H1 (cell line): ENCODE results near the gene LRRC43. TPM values are rescaled to one million over a fixed set of nuclear protein-coding genes. Genes with fewer than 3 reads are reported as not detected.

Experiments used
- CTCF ChIA-PET: fragments of 300-600 bp; sonication (Branson Sonifier 250); formaldehyde crosslinking; loops from one replicate; lab custom pipeline; 2021; ENCODE audit not compliant: partially characterized antibody; lab: Charles Lee
- POLR2A ChIA-PET: fragments of 300-600 bp; sonication (Branson Sonifier 250); formaldehyde crosslinking; loops from one replicate; lab custom pipeline; 2021; ENCODE audit warnings: inconsistent platforms; ENCODE audit not compliant: partially characterized antibody; lab: Charles Lee
- DNase-seq, 2 experiments: peaks; one replicate each; pipeline versions ENCODE4 v3.0.0 to v3.0.0-alpha.2; 2010 to 2022; ENCODE audit warnings: low spot score in 2 of 2, low read depth in 1 of 2, mixed read lengths in 1 of 2
- FAIRE-seq: peaks from 2 replicates; lab custom pipeline; 2011; peaks lifted over from hg19 to GRCh38; lab: Jason Lieb, UNC
- H2AFZ ChIP-seq: 2 replicates; pipeline ENCODE4 v1.8.1; 2012; ENCODE audit warnings: low read length, inconsistent platforms
- H2AK5ac ChIP-seq: 2 replicates; pipeline ENCODE4 v1.6.1; 2013; ENCODE audit warnings: low read depth, low read length
- H2BK120ac ChIP-seq: replicated peaks from 2 replicates; pipeline ENCODE3; 2013; ENCODE audit warnings: low read depth, low read length, inconsistent platforms
- H2BK12ac ChIP-seq: 2 replicates; pipeline ENCODE4 v1.6.1; 2013; ENCODE audit warnings: low read depth, low read length
- H2BK15ac ChIP-seq: 2 replicates; pipeline ENCODE4 v1.6.1; 2013; ENCODE audit warnings: low read length
- H2BK20ac ChIP-seq: 2 replicates; pipeline ENCODE4 v1.6.1; 2013; ENCODE audit warnings: low read length
- H2BK5ac ChIP-seq: 2 replicates; pipeline ENCODE4 v1.6.1; 2013; ENCODE audit warnings: low read depth, low read length
- H3K14ac ChIP-seq: 2 replicates; pipeline ENCODE4 v1.6.1; 2013; ENCODE audit warnings: inconsistent platforms; ENCODE audit not compliant: insufficient read length
- H3K18ac ChIP-seq: 2 replicates; pipeline ENCODE4 v1.6.1; 2013; ENCODE audit warnings: low read length; ENCODE audit errors: extremely low read depth
- H3K23ac ChIP-seq: 2 replicates; pipeline ENCODE4 v1.6.1; 2013; ENCODE audit warnings: inconsistent platforms; ENCODE audit not compliant: insufficient read length
- H3K23me2 ChIP-seq: 2 replicates; pipeline ENCODE4 v1.6.1; 2013; ENCODE audit warnings: low read depth, low read length
- H3K27ac ChIP-seq: 2 replicates; pipeline ENCODE4 v1.6.1; 2011; ENCODE audit warnings: low read depth, low read length, inconsistent platforms
- H3K27me3 ChIP-seq, 4 experiments: replicated peaks in 1 of 4; 1 replicate in 1 of 4; 2 replicates in 3 of 4; pipeline versions ENCODE4 v1.6.1 to v1.8.1; 2011 to 2013; ENCODE audit warnings: low read length in 3 of 4, mild to moderate bottlenecking in 3 of 4, inconsistent platforms in 2 of 4, mixed read lengths in 2 of 4, moderate library complexity in 1 of 4; ENCODE audit not compliant: control insufficient read depth in 3 of 4, insufficient read depth in 3 of 4; ENCODE audit errors: extremely low read depth in 1 of 4
- H3K36me3 ChIP-seq, 4 experiments: 2 replicates each; pipeline versions ENCODE4 v1.6.1 to v1.8.1; 2011 to 2013; ENCODE audit warnings: mild to moderate bottlenecking in 4 of 4, low read length in 3 of 4, moderate library complexity in 2 of 4, control low read depth in 1 of 4, inconsistent platforms in 1 of 4; ENCODE audit not compliant: insufficient read depth in 4 of 4, control insufficient read depth in 2 of 4
- H3K4ac ChIP-seq: replicated peaks from 2 replicates; pipeline ENCODE3; 2013; ENCODE audit warnings: low read length, low read depth, mixed read lengths, inconsistent platforms; ENCODE audit not compliant: insufficient read length
- H3K4me1 ChIP-seq, 4 experiments: replicated peaks in 1 of 4; 1 replicate in 1 of 4; 2 replicates in 3 of 4; pipeline versions ENCODE4 v1.6.1 to v1.8.1; 2011 to 2013; ENCODE audit warnings: low read length in 3 of 4, inconsistent platforms in 2 of 4, mixed read lengths in 1 of 4; ENCODE audit not compliant: insufficient read depth in 4 of 4, control insufficient read depth in 3 of 4
- H3K4me2 ChIP-seq, 2 experiments: 2 replicates each; pipeline versions ENCODE4 v1.6.1 to v1.8.1; 2011 to 2013; ENCODE audit warnings: low read depth in 2 of 2, low read length in 2 of 2, control low read depth in 1 of 2, inconsistent platforms in 1 of 2, mild to moderate bottlenecking in 1 of 2; ENCODE audit not compliant: insufficient read depth in 1 of 2
- H3K4me3 ChIP-seq, 4 experiments: fragments of 200-600, 300-600 bp in 1 of 4; sonication (generic), shearing (Covaris generic), sonication (Bioruptor Twin) in 1 of 4; 2 replicates each; pipeline versions ENCODE4 v1.5.1 to v1.8.1; 2011 to 2016; ENCODE audit warnings: low read length in 4 of 4, low read depth in 3 of 4, control low read depth in 2 of 4, inconsistent platforms in 2 of 4, mild to moderate bottlenecking in 2 of 4, mixed read lengths in 1 of 4, moderate library complexity in 1 of 4; ENCODE audit not compliant: insufficient read depth in 2 of 4; ENCODE audit errors: extremely low read depth in 1 of 4
- H3K56ac ChIP-seq: replicated peaks from 2 replicates; pipeline ENCODE3; 2013; ENCODE audit warnings: low read depth, mild to moderate bottlenecking, mixed read lengths, low read length, inconsistent platforms; ENCODE audit not compliant: insufficient read length
- H3K79me1 ChIP-seq: 2 replicates; pipeline ENCODE4 v1.6.1; 2013; ENCODE audit warnings: low read depth, low read length, control low read depth
- H3K79me2 ChIP-seq, 2 experiments: 2 replicates each; pipeline versions ENCODE4 v1.6.1 to v1.8.1; 2012 to 2013; ENCODE audit warnings: low read length in 2 of 2, mild to moderate bottlenecking in 2 of 2, inconsistent platforms in 1 of 2; ENCODE audit not compliant: insufficient read depth in 2 of 2, control insufficient read depth in 1 of 2
- H3K9ac ChIP-seq, 4 experiments: replicated peaks in 1 of 4; 1 replicate in 1 of 4; 2 replicates in 3 of 4; pipeline versions ENCODE4 v1.6.1 to v1.8.1; 2011 to 2013; ENCODE audit warnings: low read depth in 3 of 4, low read length in 3 of 4, control low read depth in 2 of 4, mild to moderate bottlenecking in 2 of 4, moderate library complexity in 2 of 4, inconsistent platforms in 1 of 4; ENCODE audit errors: extremely low read depth in 1 of 4
- H3K9me3 ChIP-seq, 2 experiments: 2 replicates each; pipeline versions ENCODE4 v1.6.1 to v1.8.1; 2012 to 2013; ENCODE audit warnings: mild to moderate bottlenecking in 2 of 2, moderate library complexity in 2 of 2, control low read depth in 1 of 2, inconsistent platforms in 1 of 2, low read depth in 1 of 2, low read length in 1 of 2, mixed read lengths in 1 of 2; ENCODE audit not compliant: insufficient read depth in 2 of 2
- H4K20me1 ChIP-seq, 2 experiments: replicated peaks in 1 of 2; 2 replicates each; pipeline versions ENCODE3 to v1.8.1; 2011 to 2013; ENCODE audit warnings: inconsistent platforms in 2 of 2, low read length in 2 of 2, mild to moderate bottlenecking in 1 of 2; ENCODE audit not compliant: insufficient read depth in 2 of 2, control insufficient read depth in 1 of 2
- H4K5ac ChIP-seq: 2 replicates; pipeline ENCODE4 v1.6.1; 2013; ENCODE audit warnings: low read length, low read depth, mixed read lengths, inconsistent platforms; ENCODE audit not compliant: insufficient read length
- H4K8ac ChIP-seq: 2 replicates; pipeline ENCODE4 v1.8.0; 2013; ENCODE audit warnings: mild to moderate bottlenecking, moderate library complexity, low read length, inconsistent platforms; ENCODE audit not compliant: insufficient read depth; ENCODE audit errors: extremely low read depth
- H4K91ac ChIP-seq: replicated peaks from 2 replicates; pipeline ENCODE3; 2013; ENCODE audit warnings: low read length, mixed read lengths, inconsistent platforms; ENCODE audit not compliant: insufficient read length
- RAD21 ChIP-seq, 2 experiments: IDR thresholded peaks in 1 of 2; conservative IDR thresholded peaks in 1 of 2; 2 replicates each; pipeline ENCODE4 v1.6.1; 2011; ENCODE audit warnings: low read depth in 2 of 2, low read length in 2 of 2, improper control_type of control experiment in 1 of 2, inconsistent platforms in 1 of 2, mild to moderate bottlenecking in 1 of 2, moderate library complexity in 1 of 2
- TAF7 ChIP-seq: optimal IDR thresholded peaks from 2 replicates; pipeline ENCODE3; 2011; ENCODE audit warnings: low read depth, mild to moderate bottlenecking, inconsistent platforms, low read length, moderate library complexity, borderline replicate concordance
- WGBS, 2 experiments: shearing (Covaris generic) in 1 of 2; methylation state at CpG; one replicate each; pipeline versions ENCODE4 v1.1.6 to v1.1.7; 2013 to 2015; ENCODE audit warnings: low lambda C conversion rate in 2 of 2, mixed read lengths in 2 of 2, inconsistent platforms in 1 of 2, low coverage in 1 of 2, missing lambda C conversion rate in 1 of 2; ENCODE audit not compliant: insufficient replicate concordance in 2 of 2, insufficient coverage in 1 of 2, insufficient read length in 1 of 2; ENCODE audit errors: extremely low coverage in 1 of 2, missing lambda C conversion rate in 1 of 2; 5-methylcytosine and 5-hydroxymethylcytosine counted together
- polyA plus RNA-seq, 7 experiments: library from polyadenylated mRNA; depleted of rRNA in 3 of 7; stranded (reverse) in 5 of 7; unstranded in 2 of 7; fragments of >200 nt in 5 of 7; fragments of 200-250 nt in 2 of 7; gene quantifications; 1 replicate in 5 of 7; 2 replicates in 1 of 7; 4 replicates in 1 of 7; pipeline versions ENCODE4 v1.2.1 to v1.2.3, GENCODE V29; 2011 to 2013; ENCODE audit warnings: missing spikeins in 2 of 7, mixed read lengths in 2 of 7
- total RNA-seq: library from RNA; stranded (reverse); fragmentation: NEBNext Ultra II Directional; extraction: Animal tissue kit (Norgen Biotek cat#: 25700); gene quantifications from 2 replicates; pipeline ENCODE4 v1.2.1, GENCODE V29; 2021
- TF ChIP-seq, protein P1 (sequence below), 3 experiments: IDR thresholded peaks; 1 replicate in 2 of 3; 2 replicates in 1 of 3; pipeline versions ENCODE4 v1.5.1 to v1.6.1; 2011; ENCODE audit warnings: low read length in 3 of 3, mild to moderate bottlenecking in 3 of 3, inconsistent platforms in 2 of 3, low read depth in 1 of 3, moderate library complexity in 1 of 3; ENCODE audit not compliant: insufficient read depth in 1 of 3; ENCODE audit errors: control extremely low read depth in 1 of 3

The LRRC43 gene
- total and polyA plus RNA-seq, 2 of the 8 experiments (the other 6 are each of a cell fraction or from before 2014, with no cell fraction given) = 0.35 to 0.44 TPM

DNA sequence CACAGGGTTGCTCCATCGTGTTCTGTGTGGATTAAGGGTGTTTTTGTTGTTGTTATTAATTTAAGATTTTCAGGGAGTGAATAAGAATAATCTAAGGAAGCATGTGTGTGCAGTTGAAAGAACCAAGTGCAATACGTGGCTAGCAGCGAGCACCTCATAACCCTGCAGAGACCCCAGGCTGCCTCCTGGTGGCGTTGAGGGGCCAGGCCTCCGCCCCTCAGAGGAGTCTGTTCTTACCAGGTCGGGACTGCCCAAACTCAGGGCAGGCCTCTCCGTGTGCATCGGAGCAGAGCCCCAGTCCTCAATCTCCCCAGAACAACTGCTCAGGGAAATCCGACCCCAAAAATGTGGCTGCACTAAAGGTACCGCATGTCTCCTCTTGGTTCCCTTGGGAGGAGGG is 45.7 kb upstream of the LRRC43 start:
- H3K4me3 ChIP-seq = peak overlapping the region in 3 of 4 experiments; percentile 4 to 37 (median 10); a peak in 2 of 8 replicates
- no peaks in the 10 kb centered on the region for H3K79me2 ChIP-seq
- peaks cover 0 to 8% (median 3%) of the 10 kb centered on the region in 4 experiments; a peak in 5 of 7 replicates for H3K4me1 ChIP-seq
- POLR2A ChIA-PET = interaction anchor here (0.7 to 1.5 kb wide), 4 partner anchors 9 to 334 kb away, joined by 3 to 6 read pairs (median 4); no protein-coding TSS in a partner anchor
- peak; percentile 81 for FAIRE-seq
- H4K5ac ChIP-seq = no peak overlapping the region
- H3K56ac ChIP-seq = no peak overlapping the region
- no peak overlapping the region for H4K91ac ChIP-seq
- H3K4me2 ChIP-seq = peak overlapping the region; percentile 18 to 44; a peak in 2 of 4 replicates
- peaks cover 0 to 14% (median 9%) of the 10 kb centered on the region in 4 experiments; a peak in 6 of 8 replicates for H3K36me3 ChIP-seq
- no peak overlapping the region for H3K27ac ChIP-seq
- H2BK15ac ChIP-seq = no peak overlapping the region
- no peak overlapping the region for H3K23ac ChIP-seq
- no peak for DNase-seq
- CTCF ChIA-PET = interaction anchor here (0.8 to 3.2 kb wide), 18 partner anchors 10 to 219 kb away, joined by 3 to 29 read pairs (median 5); partner anchors contain the start of genes B3GNT4 and CFAP251
- no peak overlapping the region for H2BK12ac ChIP-seq
- H2BK120ac ChIP-seq = no peak overlapping the region
- peak; percentile 56 to 72 for TF ChIP-seq RAD21 (IDR thresholded peaks at IDR 0.05 in 1 of 2, conservative IDR thresholded peaks at IDR 0.05 in 1 of 2; ENCODE audit: low read depth in 2 of 2, low read length in 2 of 2)
- TF ChIP-seq, protein P1, sequence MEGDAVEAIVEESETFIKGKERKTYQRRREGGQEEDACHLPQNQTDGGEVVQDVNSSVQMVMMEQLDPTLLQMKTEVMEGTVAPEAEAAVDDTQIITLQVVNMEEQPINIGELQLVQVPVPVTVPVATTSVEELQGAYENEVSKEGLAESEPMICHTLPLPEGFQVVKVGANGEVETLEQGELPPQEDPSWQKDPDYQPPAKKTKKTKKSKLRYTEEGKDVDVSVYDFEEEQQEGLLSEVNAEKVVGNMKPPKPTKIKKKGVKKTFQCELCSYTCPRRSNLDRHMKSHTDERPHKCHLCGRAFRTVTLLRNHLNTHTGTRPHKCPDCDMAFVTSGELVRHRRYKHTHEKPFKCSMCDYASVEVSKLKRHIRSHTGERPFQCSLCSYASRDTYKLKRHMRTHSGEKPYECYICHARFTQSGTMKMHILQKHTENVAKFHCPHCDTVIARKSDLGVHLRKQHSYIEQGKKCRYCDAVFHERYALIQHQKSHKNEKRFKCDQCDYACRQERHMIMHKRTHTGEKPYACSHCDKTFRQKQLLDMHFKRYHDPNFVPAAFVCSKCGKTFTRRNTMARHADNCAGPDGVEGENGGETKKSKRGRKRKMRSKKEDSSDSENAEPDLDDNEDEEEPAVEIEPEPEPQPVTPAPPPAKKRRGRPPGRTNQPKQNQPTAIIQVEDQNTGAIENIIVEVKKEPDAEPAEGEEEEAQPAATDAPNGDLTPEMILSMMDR (IDR thresholded peaks at IDR 0.05; ENCODE audit: control extremely low read depth in 1 of 3, insufficient read depth in 1 of 3, low read depth in 1 of 3, low read length in 3 of 3) = peak in 2 of 3 experiments; percentile 77 to 84; a peak in 3 of 4 replicates
- no peak for TF ChIP-seq TAF7
- H3K79me1 ChIP-seq = no peaks in the 10 kb centered on the region
- H2AFZ ChIP-seq = no peak overlapping the region
- peaks cover 7 to 14% of the 10 kb centered on the region in 2 experiments for H3K9me3 ChIP-seq
- H3K4ac ChIP-seq = no peak overlapping the region
- no peaks in the 10 kb centered on the region for H4K20me1 ChIP-seq
- H4K8ac ChIP-seq = no peak overlapping the region
- H3K9ac ChIP-seq = no peak overlapping the region
- H2BK5ac ChIP-seq = no peak overlapping the region
- no peak overlapping the region for H3K14ac ChIP-seq
- 46% methylated on average over 9 of the region's 10 CpGs; no CpG with 5 or more reads in 1 of the 2 experiments for WGBS, 2 experiments
- H3K23me2 ChIP-seq = no peaks in the 10 kb centered on the region
- H2AK5ac ChIP-seq = no peak overlapping the region
- no peaks in the 10 kb centered on the region; a peak in 1 of 7 replicates for H3K27me3 ChIP-seq
- H2BK20ac ChIP-seq = no peak overlapping the region
- no peak overlapping the region; the same call in 1 of the 2 replicates for H3K18ac ChIP-seq
